Measurements from ENCODE around the gene TMCO6.
"Not testable (repeated sequence)": the region's sequence is repeated elsewhere in the genome, so short reads cannot be mapped to it uniquely, and the experiment has no call there.

TMCO6 gene

DNA sequence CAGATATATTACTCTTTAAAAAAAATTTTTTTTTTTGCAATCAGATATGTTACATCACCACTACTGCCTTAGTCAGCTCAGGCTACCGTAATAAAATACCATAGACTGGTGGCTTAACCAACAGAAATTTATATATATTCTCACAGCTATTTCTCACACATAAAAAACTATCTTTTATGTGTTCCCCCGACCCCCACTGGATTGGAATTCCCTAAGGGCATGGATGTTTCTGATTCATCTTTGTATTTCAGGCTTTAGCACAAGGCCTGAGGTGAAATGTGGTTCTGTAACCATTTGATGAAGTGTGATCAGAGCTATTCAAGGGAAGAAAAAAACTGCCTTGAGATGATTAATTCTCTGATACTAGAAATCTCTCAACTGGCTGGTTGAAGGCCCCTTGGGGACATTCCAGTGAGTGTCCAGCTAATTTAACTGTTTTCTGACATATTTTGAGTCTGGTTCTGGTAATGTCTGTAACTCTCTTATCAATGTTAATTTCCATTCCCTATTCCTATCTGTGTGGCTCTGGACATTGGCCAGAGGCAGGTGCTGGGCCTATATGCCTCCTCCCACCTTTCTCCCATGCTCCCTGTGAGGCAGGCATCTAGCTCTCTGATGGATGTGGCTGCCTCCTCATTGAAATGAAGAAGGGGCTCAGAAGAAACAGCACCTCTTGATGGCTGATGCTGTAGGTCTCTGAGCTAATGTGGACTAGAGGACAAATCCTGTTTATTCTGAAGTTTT lies 8.8 kb upstream of the TMCO6 start:
- DNase-seq (ENCODE audit: low read depth) = no peak

DNA sequence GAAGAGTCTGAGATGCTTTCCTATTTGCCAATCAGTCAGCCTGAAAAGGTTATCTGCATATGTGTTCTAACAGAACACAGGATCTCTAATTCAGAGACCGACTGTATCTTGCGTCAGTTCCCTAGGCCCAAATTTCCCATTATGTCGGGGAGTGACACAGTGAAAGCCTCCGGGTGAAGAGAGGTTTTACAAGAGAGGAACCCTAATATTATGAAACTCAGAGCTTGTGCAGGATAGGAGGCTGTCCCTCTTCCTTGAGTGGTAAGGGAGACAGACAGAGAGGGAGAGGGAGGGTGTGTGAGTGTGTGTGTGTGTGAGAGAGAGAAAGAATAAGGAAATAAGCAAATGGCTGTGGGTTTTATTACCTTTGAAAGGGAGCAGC lies 8.2 kb upstream of the TMCO6 start:
- no peak for DNase-seq (ENCODE audit: low read depth)

DNA sequence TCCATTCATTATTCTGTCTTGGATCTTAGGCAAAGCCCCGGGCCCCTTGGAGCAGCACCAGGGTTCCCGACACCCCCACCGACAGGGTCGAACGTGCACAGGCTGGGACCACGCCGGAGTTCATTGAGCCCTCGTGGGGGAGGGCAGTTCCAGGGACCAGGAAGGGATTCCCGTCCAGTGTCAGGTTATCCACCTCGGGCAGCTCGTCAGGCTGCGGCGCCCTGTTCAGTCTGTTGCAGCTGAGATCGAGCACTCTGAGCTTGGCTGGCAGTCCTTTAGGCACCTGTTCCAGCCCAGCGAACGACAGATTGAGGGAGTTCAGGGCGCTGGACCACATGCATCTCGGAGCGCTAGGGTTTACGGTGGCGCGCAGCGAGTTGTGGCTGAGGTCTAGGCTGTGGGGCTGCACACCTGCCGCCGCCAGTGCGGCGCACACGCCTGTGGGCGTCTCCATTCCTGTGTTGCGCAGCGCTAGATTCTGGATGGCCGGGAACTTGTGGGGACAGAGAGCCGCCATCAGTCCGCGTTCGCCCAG lies 7.4 kb upstream of the TMCO6 start:
- DNase-seq (ENCODE audit: low read depth) = no peak

DNA sequence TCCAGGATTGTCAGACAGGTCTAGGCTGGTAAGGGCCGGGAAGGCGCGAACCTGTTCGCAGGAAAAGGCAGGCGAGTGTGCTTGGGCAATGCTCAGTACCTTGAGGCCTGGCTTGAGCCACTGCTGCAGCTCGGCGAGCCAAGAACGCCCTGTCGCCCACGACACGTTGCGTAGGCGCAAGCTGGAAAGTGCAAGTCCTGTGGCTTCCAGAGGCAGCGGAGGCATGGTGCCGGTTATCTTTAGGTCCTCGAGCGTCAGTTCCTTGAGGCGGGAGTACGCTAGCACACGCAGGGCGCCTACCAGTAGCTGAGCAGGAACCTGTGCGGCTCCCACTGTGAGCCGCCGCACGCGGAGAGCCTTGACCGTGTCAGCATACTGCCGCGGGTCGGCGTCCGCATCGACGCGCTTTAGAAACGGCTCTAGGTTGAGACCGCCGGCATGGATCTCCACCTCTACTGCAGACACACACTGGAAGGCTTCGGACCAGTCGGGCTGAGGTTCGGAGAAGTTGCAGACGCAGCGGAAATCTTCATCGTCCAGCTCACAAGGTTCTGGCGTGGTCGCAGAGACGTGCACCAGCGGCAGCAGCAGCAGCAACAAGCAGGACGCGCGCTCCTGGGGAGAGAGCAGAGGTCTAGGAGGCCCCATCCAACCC lies 6.8 kb upstream of the TMCO6 start:
- DNase-seq (ENCODE audit: low read depth) = no peak

DNA sequence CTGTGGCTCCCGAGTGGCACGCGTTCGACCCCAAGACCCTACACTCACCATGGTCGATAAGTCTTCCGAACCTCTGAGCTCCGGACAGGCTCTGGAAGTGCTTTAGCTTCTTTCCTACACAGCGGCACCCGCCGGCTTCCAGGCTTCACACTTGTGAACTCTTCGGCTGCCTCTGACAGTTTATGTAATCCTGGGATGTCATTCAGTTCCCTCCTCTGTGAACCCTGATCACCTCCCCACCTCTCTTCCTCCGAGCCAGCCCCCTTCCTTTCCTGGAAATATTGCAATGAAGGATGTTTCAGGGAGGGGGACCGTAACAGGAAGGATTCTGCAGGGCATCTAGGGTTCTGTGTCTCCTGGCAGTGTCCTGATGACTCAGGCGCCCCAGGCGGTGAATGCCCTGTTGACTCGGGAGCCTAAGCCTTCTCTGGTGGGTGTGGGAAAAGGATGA lies 6.2 kb upstream of the TMCO6 start, which contains the start of gene CD14:
Gene CD14, minus strand, starts transcription at position 155 of the 451 bp plus-strand sequence. Its CDS starts 104 bp downstream, at position 51.
- no peak for DNase-seq (ENCODE audit: low read depth)

DNA sequence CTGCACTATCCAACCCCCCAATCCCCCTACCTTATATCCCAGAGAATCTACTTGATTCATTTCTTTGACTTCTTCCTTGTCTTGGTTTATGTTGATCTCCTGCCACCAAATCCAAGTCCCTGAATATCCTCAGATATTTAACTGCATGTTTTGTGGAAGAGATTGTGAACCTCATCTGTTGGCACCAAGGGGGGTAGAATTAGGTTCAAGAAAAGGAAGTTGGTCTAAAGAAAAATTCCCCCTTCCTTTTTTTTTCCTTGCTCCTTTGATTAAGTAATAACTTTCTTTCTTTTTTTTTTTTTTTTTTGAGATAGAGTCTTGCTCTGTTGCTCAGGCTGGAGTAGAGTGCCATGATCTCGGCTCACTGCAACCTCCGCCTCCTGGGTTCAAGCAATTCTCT lies 5.8 kb upstream of the TMCO6 start:
- no peak for DNase-seq (ENCODE audit: low read depth)

DNA sequence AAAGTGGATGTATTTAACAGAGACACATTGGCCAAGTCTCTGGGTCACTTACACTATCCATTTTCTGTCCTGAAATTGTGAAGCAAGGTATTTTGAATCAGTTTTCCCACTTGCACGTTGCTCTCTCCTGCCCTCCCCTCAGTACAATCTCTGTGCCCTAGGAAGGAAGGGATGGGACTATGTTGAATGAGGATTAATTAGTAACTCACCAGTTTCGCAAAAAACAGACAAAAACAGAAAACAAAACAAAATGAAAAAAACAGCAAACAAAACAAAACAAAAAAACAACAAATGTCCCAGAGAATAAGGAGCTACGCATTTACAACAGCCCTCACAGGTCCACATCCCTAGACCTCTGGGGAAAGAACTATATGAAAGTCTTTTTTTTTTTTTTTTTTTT lies 5.1 kb upstream of the TMCO6 start:
- no peak for DNase-seq (ENCODE audit: low read depth)

DNA sequence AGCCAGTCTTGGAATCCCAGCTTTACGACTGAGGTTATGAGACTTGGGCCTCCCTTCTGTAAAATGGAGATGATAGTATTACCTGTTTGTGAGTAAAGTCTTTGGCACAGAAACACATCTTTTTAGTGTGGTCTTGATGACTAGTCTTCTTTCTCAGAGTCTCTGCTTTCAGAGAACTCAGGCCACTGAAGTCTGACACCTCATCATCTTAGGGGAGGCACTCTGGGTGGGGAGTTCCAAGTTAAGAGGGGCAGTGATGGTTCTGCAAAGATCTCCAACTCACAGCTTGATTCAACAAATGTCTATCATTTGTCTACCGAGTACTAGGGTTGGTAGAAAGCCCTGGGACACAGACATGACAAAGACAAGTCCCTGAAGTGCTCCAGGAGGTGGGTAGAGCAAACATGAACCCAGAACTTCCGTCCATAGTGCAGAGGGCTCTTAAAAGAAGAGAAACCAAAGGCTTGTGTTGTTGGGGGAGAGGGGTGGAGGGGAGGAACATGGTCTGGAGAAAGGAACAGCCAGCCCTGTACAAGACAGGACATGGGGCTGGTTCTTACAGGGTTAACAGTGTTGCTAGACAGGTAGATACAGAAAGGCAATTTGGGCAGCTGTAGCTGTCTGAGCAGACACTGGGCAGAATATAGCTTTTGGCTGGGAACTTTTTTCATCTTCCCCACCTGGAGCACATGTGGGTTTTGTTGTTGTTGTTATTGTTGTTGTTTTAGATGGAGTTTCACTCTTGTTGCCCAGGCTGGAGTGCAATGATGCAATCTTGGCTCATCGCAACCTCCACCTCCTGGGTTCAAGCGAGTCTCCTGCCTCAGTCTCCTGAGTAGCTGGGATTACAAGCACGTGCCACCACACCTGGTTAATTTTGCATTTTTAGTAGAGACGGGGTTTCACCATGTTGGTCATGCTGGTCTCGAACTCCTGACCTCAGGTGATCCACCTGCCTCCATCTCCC lies 3.7 kb upstream of the TMCO6 start:
- DNase-seq (ENCODE audit: low read depth) = no peak

DNA sequence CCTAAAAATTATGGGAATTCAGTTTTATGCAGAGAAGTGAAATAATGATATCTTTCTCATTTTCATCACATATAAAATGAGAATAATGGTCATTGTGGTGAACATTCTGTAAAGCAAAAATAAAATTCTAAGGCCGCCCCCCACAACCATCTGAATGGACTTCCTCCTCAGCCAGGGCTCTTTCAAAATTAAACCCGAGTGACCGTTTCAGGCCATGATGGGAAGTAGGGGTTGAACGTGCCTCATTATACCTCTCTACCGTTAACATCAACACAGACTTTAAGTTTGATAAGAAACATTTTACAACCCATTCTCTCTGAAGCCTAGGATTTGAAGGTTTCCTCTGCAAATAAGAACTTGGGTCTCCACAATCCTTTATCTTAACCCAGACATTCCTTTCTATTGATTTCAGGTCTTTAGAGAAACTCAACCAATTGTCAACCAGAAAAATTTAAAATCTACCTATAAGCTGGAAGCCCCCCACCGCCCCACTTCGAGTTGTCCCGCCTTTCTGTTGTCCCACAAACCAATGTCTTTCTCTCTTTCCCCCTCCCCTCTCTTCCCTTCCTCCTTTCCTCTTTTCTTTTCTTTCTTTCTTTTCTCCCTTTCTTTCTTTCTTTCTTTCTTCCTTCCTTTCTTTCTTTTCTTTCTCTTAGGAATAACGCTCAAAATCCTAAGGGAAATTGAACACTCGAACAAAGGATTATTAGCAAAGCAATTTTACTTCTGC lies 1.7 kb upstream of the TMCO6 start:
- no peak for DNase-seq (ENCODE audit: low read depth)

DNA sequence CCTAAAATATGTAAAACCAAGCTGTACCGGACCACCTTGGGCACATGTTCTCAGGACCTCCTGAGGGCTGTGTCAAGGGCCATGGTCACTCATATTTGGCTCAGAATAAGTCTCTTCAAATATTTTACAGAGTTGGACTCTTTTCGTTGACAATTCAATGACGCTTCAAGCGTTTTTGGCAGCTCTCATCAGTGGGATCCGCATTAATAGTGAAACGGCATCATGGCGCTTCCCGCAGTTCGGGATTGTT lies 428 bp upstream of the TMCO6 start:
- not testable (repeated sequence) for DNase-seq (ENCODE audit: low read depth)

DNA sequence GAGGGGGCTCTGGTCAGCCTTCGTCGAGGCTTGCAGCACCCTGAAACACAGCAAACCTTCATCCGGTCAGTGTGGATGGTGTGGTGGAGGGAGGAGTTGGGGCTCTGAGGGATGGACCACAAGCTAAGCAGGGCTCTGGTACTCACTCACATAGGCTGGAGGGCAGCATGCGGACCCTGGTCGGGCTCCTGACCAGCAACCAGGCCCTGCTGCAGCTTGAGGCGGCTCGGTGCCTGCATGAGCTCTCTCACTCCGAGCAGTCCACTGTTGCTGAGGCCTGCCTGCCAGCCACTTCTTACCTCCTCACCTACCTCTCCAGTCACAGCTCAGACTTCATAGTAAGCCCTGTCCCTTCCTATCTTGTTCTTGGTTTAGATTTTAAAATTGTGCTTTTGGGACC lies 2.5 kb downstream of the TMCO6 start:
- DNase-seq (ENCODE audit: low read depth) = no peak

DNA sequence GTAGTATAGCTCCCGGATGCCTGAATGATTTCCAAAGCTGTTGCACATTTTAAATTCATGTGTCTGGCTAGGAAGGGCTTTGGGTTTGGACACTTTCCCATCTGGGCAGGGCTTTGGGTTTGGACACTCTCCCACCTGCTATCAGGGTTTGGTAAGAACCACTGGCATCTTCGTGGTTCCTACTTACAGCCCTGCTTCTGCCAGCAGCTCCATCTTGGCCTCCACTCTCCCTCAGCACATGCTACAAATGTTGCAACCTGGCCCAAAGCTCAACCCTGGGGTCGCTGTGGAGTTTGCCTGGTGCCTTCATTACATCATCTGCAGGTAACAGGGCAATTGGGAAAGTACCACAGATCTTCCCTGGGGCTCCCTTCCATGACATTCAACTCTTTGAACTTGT lies 3.5 kb downstream of the TMCO6 start:
- no peak for DNase-seq (ENCODE audit: low read depth)

DNA sequence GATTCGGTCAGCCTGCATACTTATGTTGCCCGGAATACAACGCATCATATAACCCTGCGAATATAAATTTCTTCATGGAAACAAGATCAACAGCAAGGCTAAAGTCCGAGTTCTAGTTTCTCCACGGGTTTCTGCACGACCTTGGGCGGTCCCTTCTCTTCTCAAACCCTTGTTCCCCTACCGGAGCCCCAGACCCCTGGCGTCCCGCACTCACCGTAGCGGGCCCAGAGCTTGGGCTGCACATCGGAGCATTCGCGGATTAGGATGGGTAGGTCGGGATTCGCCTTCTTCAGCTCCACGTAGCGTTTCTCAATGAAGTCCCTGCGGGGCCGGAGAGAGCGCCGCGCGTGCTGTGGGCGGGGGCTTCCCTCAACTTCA lies 7.8 kb downstream of the TMCO6 start:
- no peak for DNase-seq (ENCODE audit: low read depth)

DNA sequence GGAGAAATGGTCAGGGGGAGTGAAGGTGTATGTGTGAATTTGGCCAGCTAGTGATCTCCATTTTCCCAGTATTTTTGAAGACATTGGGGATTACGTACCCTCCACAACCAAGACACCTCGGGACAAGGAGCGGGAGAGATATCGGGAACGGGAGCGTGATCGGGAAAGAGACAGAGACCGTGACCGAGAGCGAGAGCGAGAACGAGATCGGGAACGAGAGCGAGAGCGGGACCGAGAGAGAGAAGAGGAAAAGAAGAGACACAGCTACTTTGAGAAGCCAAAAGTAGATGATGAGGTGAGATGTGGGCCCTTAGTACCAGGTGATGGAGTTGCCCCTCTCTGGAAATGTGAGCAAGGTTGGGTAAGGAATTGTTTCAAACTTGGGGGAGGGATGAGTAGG lies 19.6 kb downstream of the TMCO6 start:
- DNase-seq (ENCODE audit: low read depth) = no peak

DNA sequence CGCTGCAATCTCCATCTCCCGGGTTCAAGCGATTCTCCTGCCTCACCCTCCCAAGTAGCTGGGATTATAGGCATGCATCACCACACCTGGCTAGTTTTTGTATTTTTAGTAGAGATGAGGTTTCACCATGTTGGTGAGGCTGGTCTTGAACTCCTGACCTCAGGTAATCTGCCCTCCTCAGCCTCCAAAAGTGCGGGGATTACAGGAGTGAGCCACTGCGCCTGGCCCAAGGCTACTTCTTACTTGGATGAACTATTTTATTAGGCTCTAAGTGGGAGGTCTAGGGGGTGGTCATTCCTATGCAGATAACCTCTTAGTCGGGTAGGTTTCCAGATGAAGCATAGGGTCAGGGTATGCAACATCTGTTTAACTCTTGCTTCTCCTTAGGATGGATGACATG lies 21.1 kb downstream of the TMCO6 start:
- DNase-seq (ENCODE audit: low read depth) = not testable (repeated sequence)

DNA sequence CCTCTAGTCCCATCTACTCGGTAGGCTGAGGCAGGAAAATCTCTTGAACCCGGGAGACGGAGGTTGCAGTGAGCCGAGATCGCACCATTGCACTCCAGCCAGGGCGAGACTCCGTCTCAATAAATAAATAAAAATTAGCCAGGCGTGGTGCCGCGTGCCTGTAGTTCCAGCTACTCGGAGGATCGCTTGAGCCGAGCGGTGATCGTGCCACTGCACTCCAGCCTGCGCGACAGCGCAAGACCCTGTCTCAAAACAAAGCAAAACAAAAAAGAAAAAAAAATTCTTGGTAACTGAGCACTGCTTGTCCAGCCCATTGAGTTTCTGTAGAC lies 24.7 kb downstream of the TMCO6 start:
- no peak for DNase-seq (ENCODE audit: low read depth)

DNA sequence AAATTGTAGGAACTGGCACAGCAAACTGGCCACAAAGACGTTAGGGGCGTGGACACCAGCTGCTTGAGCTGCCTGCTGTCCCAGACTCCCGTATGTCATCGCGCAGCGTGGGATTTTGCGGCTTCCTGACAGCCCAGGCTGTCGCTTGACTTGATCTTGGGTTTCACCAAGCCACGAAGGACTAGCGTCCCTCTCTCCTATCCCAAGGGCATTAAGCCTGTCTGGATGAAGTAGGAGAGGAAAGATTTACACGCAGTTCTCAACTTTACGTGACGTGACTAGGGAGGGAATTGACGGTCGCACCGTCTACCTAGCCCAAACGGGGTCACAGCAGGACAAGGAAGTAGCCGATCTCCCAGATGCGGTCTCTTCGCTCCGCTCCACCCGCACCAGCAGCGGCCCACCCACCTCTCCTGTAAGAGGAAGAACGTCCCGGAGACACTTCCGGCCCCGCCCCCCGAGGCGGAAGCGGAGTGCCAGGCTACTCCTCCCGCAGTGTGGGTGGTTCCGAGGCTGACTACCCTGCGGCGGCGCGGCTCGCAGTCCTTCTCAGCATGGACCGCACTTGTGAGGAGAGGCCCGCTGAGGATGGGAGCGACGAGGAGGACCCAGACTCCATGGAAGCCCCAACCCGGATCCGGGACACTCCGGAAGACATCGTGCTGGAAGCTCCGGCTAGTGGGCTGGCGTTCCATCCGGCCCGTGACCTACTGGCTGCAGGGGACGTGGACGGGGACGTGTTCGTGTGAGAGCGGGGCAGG lies 25.3 kb downstream of the TMCO6 start, which contains the start of gene WDR55:
Gene WDR55, plus strand, starts transcription at position 546 of the 761 bp plus-strand sequence. Its CDS starts 9 bp downstream, at position 555.
- peak; percentile 76 for DNase-seq (ENCODE audit: low read depth)

DNA sequence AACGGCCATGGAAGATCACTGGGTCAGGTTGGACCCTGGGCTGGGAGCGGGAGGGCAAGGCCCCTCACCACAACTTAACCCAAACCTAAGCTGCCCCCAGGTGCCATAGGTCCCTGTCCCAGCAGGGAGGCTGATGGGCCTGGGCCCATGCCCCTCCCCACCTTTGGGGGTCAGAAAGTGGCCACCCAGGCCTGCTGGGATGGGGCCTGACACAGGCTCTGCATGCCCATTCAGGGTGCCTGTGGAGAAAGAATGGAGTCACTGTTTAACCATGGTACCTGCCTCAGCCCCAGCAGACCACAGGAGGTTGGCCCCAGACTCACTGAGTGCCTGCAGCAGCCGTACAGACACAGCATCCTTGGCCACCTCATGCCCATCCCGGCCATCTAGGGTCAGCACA lies 31.8 kb downstream of the TMCO6 start:
- DNase-seq (ENCODE audit: low read depth) = not testable (repeated sequence)

DNA sequence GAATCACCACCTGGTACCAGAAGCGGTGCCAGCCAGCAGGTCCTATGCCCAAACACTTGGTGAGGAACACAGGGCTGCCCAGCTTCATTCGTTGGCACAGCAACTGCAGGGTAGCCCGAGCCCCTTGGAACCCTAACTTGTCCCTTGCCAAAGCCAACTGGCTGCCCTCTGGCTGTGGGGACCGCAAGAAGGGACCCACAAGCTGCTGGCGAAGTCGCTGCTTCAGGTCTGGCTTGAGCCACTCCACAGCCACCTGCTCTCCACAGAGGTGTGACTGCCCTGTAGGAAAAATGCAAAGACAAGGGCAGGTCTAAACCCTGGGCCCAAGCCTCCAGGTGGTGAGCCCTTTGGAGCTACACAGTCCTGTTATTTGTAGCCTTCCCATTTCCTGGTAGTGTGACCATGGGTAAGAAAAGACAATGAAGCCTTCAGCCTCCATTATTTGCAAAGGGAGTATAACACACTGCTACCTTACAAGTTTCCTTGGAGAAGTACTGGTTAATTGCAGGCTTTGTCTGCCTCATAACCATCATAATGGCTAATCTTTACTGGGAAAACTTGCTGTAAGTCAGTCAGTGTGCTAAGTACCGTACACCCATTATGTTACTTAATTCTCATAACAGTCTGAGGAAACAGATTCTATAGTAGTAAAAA lies 32.3 kb downstream of the TMCO6 start:
- no peak for DNase-seq (ENCODE audit: low read depth)

DNA sequence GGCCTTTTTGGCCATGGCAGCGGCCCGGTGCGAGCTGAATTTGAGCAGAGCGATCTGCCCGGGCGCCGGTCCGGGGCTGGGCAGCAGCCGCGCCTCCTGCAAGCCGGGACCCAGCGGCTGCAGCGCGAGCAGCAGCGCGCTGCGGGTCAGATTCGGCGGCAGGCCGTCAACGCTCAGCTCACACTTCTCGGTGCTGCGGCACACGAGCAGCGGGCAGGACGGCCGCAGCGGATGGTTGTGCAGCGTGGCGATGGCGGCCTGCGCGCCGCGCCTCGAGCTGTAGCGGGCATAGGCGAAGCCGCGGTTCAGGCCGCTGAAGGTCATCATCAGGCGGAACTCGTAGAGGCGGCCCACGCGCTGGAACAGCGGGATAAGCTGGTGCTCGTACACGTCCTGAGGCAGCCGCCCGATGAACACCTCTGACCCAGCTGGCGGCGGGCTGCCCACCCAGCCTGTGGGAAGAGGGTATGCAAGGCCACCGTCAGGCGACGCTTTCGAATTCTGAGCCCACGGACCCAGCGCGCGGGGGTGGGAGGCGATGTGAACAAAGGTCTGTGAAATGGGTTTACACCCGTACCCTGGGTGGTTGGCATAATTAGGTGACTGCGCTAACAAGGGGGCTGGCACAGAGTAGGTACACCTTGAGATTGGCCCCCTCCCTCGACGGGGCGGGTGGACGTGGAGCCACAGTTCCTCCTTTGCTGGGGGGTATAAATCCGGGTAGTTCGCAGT lies 33.4 kb downstream of the TMCO6 start:
- no peak for DNase-seq (ENCODE audit: low read depth)
